ENCODE measurements around the gene GLRX5. TPM values are rescaled to one million over a fixed set of nuclear protein-coding genes. Genes with fewer than 3 reads are reported as not detected.

Gene GLRX5
- total RNA-seq, 1 experiment from 2014 or later: 72.8 TPM

- TF ChIP-seq ATF3 (CRISPR knock-in tag; conservative IDR thresholded peaks at IDR 0.05) (no peak), HMGXB4 (CRISPR knock-in tag; IDR thresholded peaks at IDR 0.05) (no peak), TP53 (CRISPR knock-in tag; IDR thresholded peaks at IDR 0.05) (no peak), IRF2 (CRISPR knock-in tag; IDR thresholded peaks at IDR 0.05; ENCODE audit: borderline replicate concordance, low read depth) (no peak), NR1H2 (CRISPR knock-in tag; IDR thresholded peaks at IDR 0.05) (no peak), ZNF317 (CRISPR knock-in tag; IDR thresholded peaks at IDR 0.05; ENCODE audit: borderline replicate concordance, low read depth) (no peak), ELF4 (CRISPR knock-in tag; IDR thresholded peaks at IDR 0.05; ENCODE audit: low read depth) (no peak)
Observed at GRCh38 chr14:95488376-95489213, 46.3 kb upstream of the GLRX5 start (continued).

GRCh38 chr14:95489214-95490137 lies 45.4 kb upstream of the GLRX5 start:
- H3K27me3 Mint-ChIP-seq (ENCODE audit: low read depth): no peaks in the 10 kb centered on the region
- H3K4me1 Mint-ChIP-seq: peaks cover 13% of the 10 kb centered on the region
- peaks cover 9% of the 10 kb centered on the region for H3K9me3 Mint-ChIP-seq
- no peak overlapping the region for H3K4me3 Mint-ChIP-seq
- ATAC-seq: no peak
- ChIA-PET POLR2A (no interaction called here), CTCF (no interaction called here)
- H3K27ac Mint-ChIP-seq: no peak overlapping the region
- no peaks in the 10 kb centered on the region for H3K36me3 Mint-ChIP-seq
- no peak for DNase-seq (ENCODE audit: low spot score)
- no peak for TF ChIP-seq MYBL2 (CRISPR knock-in tag; IDR thresholded peaks at IDR 0.05)
- no peak for TF ChIP-seq USF1 (CRISPR knock-in tag; IDR thresholded peaks at IDR 0.05)
- no peak for TF ChIP-seq ZNF416 (CRISPR knock-in tag; IDR thresholded peaks at IDR 0.05)
- no peak for TF ChIP-seq HMGXB4 (CRISPR knock-in tag; IDR thresholded peaks at IDR 0.05)
- no peak for TF ChIP-seq GABPB1 (CRISPR knock-in tag; IDR thresholded peaks at IDR 0.05)
- no peak for TF ChIP-seq ZNF281 (CRISPR knock-in tag; IDR thresholded peaks at IDR 0.05)
- TF ChIP-seq OVOL2 (CRISPR knock-in tag; IDR thresholded peaks at IDR 0.05; ENCODE audit: borderline replicate concordance): no peak
- TF ChIP-seq CBFB (CRISPR knock-in tag; IDR thresholded peaks at IDR 0.05; ENCODE audit: low read depth): no peak
- no peak for TF ChIP-seq NR3C1 (CRISPR knock-in tag; conservative IDR thresholded peaks at IDR 0.05; ENCODE audit: low read depth)
- TF ChIP-seq NR2C2 (CRISPR knock-in tag; IDR thresholded peaks at IDR 0.05): no peak
- TF ChIP-seq RELA (CRISPR knock-in tag; IDR thresholded peaks at IDR 0.05; ENCODE audit: borderline replicate concordance): no peak
- no peak for TF ChIP-seq ZNF512 (CRISPR knock-in tag; IDR thresholded peaks at IDR 0.05; ENCODE audit: borderline replicate concordance)
- TF ChIP-seq ZNF425 (CRISPR knock-in tag; conservative IDR thresholded peaks at IDR 0.05): no peak
- no peak for TF ChIP-seq FOXK1 (CRISPR knock-in tag; IDR thresholded peaks at IDR 0.05)
- no peak for TF ChIP-seq ERG (CRISPR knock-in tag; IDR thresholded peaks at IDR 0.05)

All from WTC11 (cell line).